A549 treated with AZD2906 at 1 μM for 4 hours (cell line): ENCODE data around the gene FOXL2. TPM values are rescaled to one million over a fixed set of nuclear protein-coding genes. Genes with fewer than 3 reads are reported as not detected.

Experiments used
- total RNA-seq: library from RNA; stranded (reverse); fragments of 200-300 nt; extraction: Qiagen RNA extraction; gene quantifications from 5 replicates; pipeline ENCODE4 v1.2.3, GENCODE V29; 2022

Gene FOXL2
- total RNA-seq = 3.0 to 4.6 TPM (median 4.5 TPM) in 5 replicates

GRCh38 chr3:138946663-138947494 is at the start of gene FOXL2, which contains the start of gene FOXL2NB:
Gene FOXL2, minus strand, starts transcription at chr3:138947137. Its CDS starts 415 bp downstream, at chr3:138946722.
Gene FOXL2NB, plus strand, starts transcription at chr3:138947217. Its CDS starts 148 bp downstream, at chr3:138947365.

Other genes with a start within 250 kb of the FOXL2 start
- gene PIK3CB, start 112.2 kb downstream of the FOXL2 start, total RNA-seq = 14.7 to 22.0 TPM (median 16.6 TPM) in 5 replicates
- gene FOXL2NB, start 80 bp upstream of the FOXL2 start, total RNA-seq = 0.68 to 1.1 TPM (median 0.95 TPM) in 5 replicates
- not detected in 5 replicates for gene PRR23A, start 59.1 kb upstream of the FOXL2 start, total RNA-seq
- gene PRR23B, start 73.8 kb upstream of the FOXL2 start, total RNA-seq = not detected in 5 replicates
- gene PRR23C, start 97.8 kb upstream of the FOXL2 start, total RNA-seq = not detected in 5 replicates